ENCODE measurements around the gene GPSM1. TPM values are rescaled to one million over a fixed set of nuclear protein-coding genes. Genes with fewer than 3 reads are reported as not detected.

GPSM1 gene
- total RNA-seq, 1 donor from 2014 or later = 31.7 TPM

DNA sequence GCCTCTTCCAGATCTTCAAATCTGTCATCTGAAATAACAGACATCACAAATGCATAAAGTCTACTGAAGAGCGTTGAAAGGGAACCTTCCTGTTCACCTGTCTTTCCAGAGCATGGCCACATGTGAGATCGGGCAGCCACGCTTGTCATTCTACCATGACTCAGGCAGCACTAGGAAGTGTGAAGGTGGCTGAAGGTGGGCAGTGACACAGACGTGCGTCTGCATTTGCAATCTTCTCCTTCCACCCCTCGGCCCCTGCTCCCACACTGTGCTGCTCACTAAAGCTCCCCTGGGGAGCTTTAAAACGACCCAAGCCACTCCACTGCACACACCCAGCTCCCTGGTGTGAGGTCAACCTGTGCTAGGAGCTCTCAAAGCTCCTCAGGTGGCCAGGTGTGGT lies 80.6 kb downstream of the GPSM1 start:
- peaks cover 18% of the 10 kb centered on the region for H3K27me3 Mint-ChIP-seq (ENCODE audit: unreplicated experiment)
- peak overlapping the region; percentile 39 for H3K4me3 Mint-ChIP-seq (ENCODE audit: unreplicated experiment)
- H3K36me3 Mint-ChIP-seq (ENCODE audit: low read depth, unreplicated experiment) = peaks cover 21% of the 10 kb centered on the region
- no peak overlapping the region for H3K27ac Mint-ChIP-seq (ENCODE audit: unreplicated experiment)
- peaks cover 27% of the 10 kb centered on the region for H3K4me1 Mint-ChIP-seq (ENCODE audit: unreplicated experiment)
- TF ChIP-seq, protein P1, sequence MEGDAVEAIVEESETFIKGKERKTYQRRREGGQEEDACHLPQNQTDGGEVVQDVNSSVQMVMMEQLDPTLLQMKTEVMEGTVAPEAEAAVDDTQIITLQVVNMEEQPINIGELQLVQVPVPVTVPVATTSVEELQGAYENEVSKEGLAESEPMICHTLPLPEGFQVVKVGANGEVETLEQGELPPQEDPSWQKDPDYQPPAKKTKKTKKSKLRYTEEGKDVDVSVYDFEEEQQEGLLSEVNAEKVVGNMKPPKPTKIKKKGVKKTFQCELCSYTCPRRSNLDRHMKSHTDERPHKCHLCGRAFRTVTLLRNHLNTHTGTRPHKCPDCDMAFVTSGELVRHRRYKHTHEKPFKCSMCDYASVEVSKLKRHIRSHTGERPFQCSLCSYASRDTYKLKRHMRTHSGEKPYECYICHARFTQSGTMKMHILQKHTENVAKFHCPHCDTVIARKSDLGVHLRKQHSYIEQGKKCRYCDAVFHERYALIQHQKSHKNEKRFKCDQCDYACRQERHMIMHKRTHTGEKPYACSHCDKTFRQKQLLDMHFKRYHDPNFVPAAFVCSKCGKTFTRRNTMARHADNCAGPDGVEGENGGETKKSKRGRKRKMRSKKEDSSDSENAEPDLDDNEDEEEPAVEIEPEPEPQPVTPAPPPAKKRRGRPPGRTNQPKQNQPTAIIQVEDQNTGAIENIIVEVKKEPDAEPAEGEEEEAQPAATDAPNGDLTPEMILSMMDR (IDR thresholded peaks at IDR 0.05; ENCODE audit: unreplicated experiment) = no peak
- DNase-seq (ENCODE audit: low spot score) = no peak
- no peaks in the 10 kb centered on the region for H3K9me3 Mint-ChIP-seq (ENCODE audit: unreplicated experiment)

Other genes starting within 250 kb of the GPSM1 start
- gene NACC2, start 232.2 kb upstream of the GPSM1 start, total RNA-seq (ENCODE audit: unreplicated experiment) = 9.6 TPM
- gene TMEM250, start 208.7 kb upstream of the GPSM1 start, total RNA-seq (ENCODE audit: unreplicated experiment) = 33.6 TPM
- not detected for gene LHX3, start 122.4 kb upstream of the GPSM1 start, total RNA-seq (ENCODE audit: unreplicated experiment)
- gene QSOX2, start 81.7 kb upstream of the GPSM1 start, total RNA-seq (ENCODE audit: unreplicated experiment) = 14.0 TPM
- 0.05 TPM for gene CCDC187, start 23.4 kb upstream of the GPSM1 start, total RNA-seq (ENCODE audit: unreplicated experiment)
- gene DNLZ, start 36.2 kb downstream of the GPSM1 start, total RNA-seq (ENCODE audit: unreplicated experiment) = 14.5 TPM
- gene CARD9, start 46.1 kb downstream of the GPSM1 start, total RNA-seq (ENCODE audit: unreplicated experiment) = 0.41 TPM
- gene SNAPC4, start 72.6 kb downstream of the GPSM1 start, total RNA-seq (ENCODE audit: unreplicated experiment) = 13.5 TPM
- gene ENTR1, start 83.1 kb downstream of the GPSM1 start, total RNA-seq (ENCODE audit: unreplicated experiment) = 45.0 TPM
- 61.3 TPM for gene PMPCA, start 83.1 kb downstream of the GPSM1 start, total RNA-seq (ENCODE audit: unreplicated experiment)
- gene INPP5E, start 112.3 kb downstream of the GPSM1 start, total RNA-seq (ENCODE audit: unreplicated experiment) = 23.6 TPM
- 79.5 TPM for gene SEC16A, start 155.5 kb downstream of the GPSM1 start, total RNA-seq (ENCODE audit: unreplicated experiment)
- 312 TPM for gene NOTCH1, start 218.5 kb downstream of the GPSM1 start, total RNA-seq (ENCODE audit: unreplicated experiment)